Activated CD8-positive, alpha-beta memory T cell treated with anti-CD3 and anti-CD28 coated beads, Interleukin-2, amount 10 ng/mL, durations not matched to agents 7 days and 5 days (primary cell): ENCODE results near the gene ST3GAL5. TPM values are rescaled to one million over a fixed set of nuclear protein-coding genes. Genes with fewer than 3 reads are reported as not detected.
"Not testable (repeated sequence)": the region's sequence is repeated elsewhere in the genome, so short reads cannot be mapped to it uniquely, and the experiment has no call there.

ENCODE experiments used
- ATAC-seq: fragments of 150-1000 bp; cut with Tn5 transposase; one replicate; pipeline ENCODE4 v1.10.0; 2021; ENCODE audit warnings: moderate library complexity
- CTCF ChIA-PET: fragments of 350-600 bp; sonication (Branson Sonifier 250); formaldehyde crosslinking; loops from one replicate; lab custom pipeline; 2021; ENCODE audit warnings: antibody characterized with exemption; lab: Charles Lee
- DNase-seq: peaks from one replicate; pipeline ENCODE4 v3.0.0-alpha.2; 2020
- H3K27ac Mint-ChIP-seq: one replicate; pipeline ENCODE4 v1.8.0; 2021; ENCODE audit warnings: mild to moderate bottlenecking, mixed read lengths
- H3K27me3 Mint-ChIP-seq: one replicate; pipeline ENCODE4 v1.8.0; 2021; ENCODE audit warnings: mixed read lengths
- H3K36me3 Mint-ChIP-seq: one replicate; pipeline ENCODE4 v1.8.0; 2021; ENCODE audit warnings: mild to moderate bottlenecking, mixed read lengths
- H3K4me1 Mint-ChIP-seq: one replicate; pipeline ENCODE4 v1.8.0; 2021; ENCODE audit warnings: mixed read lengths
- H3K4me3 Mint-ChIP-seq: one replicate; pipeline ENCODE4 v1.8.0; 2021; ENCODE audit warnings: mild to moderate bottlenecking, moderate library complexity, mixed read lengths
- H3K9me3 Mint-ChIP-seq: one replicate; pipeline ENCODE4 v1.8.0; 2022; ENCODE audit warnings: low read depth, mixed read lengths
- total RNA-seq, 2 experiments: library from RNA; stranded (reverse); gene quantifications; one replicate each; pipeline ENCODE4 v1.2.3, GENCODE V29; 2021

ST3GAL5 gene
- total RNA-seq, 2 experiments from 2014 or later, result 73.9 to 74.0 TPM

DNA sequence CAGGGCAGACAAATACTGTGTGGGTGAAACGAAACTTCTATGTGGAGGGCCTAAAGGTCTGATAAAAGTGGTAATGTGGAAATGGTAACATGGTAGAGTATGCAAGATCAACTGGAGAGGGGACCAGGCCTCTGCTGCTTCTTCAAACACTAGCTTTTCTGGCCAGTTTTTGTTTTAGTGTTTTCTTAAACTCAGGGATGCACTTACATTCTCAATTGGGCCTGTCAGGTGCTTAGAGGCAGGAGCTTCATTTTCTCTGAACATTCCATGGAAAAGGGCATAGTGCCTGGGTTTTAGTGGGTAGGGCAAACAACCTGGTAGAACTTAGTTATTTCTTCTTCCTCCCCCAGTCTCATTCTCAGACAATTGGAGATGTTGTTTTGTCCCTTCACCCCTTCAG is 10.5 kb upstream of the ST3GAL5 start:
- ATAC-seq (no peak), DNase-seq (no peak)
- H3K27me3 Mint-ChIP-seq, result no peaks in the 10 kb centered on the region
- peaks cover 10% of the 10 kb centered on the region for H3K4me1 Mint-ChIP-seq
- H3K36me3 Mint-ChIP-seq, result peaks cover 8% of the 10 kb centered on the region
- no peak overlapping the region for H3K4me3 Mint-ChIP-seq
- peaks cover 10% of the 10 kb centered on the region for H3K9me3 Mint-ChIP-seq
- CTCF ChIA-PET, result interaction anchor here (1.4 to 5.4 kb wide), 2 partner anchors 11 to 72 kb away, joined by 3 to 23 read pairs; partner anchors contain the start of gene ST3GAL5
- H3K27ac Mint-ChIP-seq, result no peak overlapping the region

- H3K36me3 Mint-ChIP-seq, result peaks cover 9% of the 10 kb centered on the region
- H3K27ac Mint-ChIP-seq, result no peak overlapping the region
- DNase-seq, result no peak
- peaks cover 11% of the 10 kb centered on the region for H3K9me3 Mint-ChIP-seq
- CTCF ChIA-PET, result interaction anchor here (5.4 kb wide), 1 partner anchor 11 kb away, joined by 23 read pairs; the partner anchor contains the start of gene ST3GAL5
- no peak for ATAC-seq
- no peaks in the 10 kb centered on the region for H3K27me3 Mint-ChIP-seq
- H3K4me1 Mint-ChIP-seq, result peaks cover 12% of the 10 kb centered on the region
- H3K4me3 Mint-ChIP-seq, result no peak overlapping the region
These were observed 10.1 kb upstream of the ST3GAL5 start for GRCh38 chr2:85898881-85899280.

DNA sequence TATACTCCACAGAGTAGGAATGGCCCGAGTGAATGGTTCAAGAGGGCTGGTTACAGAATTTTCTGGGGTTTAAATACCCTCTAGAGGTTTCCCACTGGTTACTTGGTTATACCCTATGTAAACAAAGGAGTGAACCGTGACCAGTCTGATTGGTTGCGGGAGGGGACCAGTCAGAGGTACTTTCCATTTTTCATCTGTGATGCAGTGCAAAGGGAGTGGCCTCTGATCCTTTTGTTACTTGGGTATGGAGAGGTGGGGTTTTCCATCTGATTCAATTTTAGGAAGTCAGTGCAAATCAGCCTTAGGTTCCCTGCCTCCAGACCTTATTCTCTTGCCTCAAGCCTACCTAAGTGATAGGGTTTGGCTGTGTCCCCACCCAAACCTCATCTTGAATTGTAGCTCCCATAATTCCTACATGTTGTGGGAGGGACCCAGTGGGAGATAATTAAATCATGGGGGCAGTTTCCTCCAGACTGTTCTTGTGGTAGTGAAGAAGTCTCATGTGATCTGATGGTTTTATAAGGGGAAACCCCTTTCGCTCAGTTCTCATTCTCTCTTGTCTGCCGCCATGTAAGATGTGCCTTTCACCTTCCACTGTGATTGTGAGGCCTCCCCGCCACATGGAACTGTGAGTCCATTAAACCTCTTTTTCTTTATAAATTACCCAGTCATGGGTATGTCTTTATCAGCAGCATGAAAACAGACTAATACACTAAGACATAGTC is 5.9 kb upstream of the ST3GAL5 start:
- H3K27me3 Mint-ChIP-seq, CTCF ChIA-PET, H3K27ac Mint-ChIP-seq, ATAC-seq, DNase-seq, H3K4me3 Mint-ChIP-seq: not testable (repeated sequence)
- Mint-ChIP-seq H3K9me3 (peaks cover 11% of the 10 kb centered on the region), H3K4me1 (peaks cover 43% of the 10 kb centered on the region), H3K36me3 (peaks cover 10% of the 10 kb centered on the region)

DNA sequence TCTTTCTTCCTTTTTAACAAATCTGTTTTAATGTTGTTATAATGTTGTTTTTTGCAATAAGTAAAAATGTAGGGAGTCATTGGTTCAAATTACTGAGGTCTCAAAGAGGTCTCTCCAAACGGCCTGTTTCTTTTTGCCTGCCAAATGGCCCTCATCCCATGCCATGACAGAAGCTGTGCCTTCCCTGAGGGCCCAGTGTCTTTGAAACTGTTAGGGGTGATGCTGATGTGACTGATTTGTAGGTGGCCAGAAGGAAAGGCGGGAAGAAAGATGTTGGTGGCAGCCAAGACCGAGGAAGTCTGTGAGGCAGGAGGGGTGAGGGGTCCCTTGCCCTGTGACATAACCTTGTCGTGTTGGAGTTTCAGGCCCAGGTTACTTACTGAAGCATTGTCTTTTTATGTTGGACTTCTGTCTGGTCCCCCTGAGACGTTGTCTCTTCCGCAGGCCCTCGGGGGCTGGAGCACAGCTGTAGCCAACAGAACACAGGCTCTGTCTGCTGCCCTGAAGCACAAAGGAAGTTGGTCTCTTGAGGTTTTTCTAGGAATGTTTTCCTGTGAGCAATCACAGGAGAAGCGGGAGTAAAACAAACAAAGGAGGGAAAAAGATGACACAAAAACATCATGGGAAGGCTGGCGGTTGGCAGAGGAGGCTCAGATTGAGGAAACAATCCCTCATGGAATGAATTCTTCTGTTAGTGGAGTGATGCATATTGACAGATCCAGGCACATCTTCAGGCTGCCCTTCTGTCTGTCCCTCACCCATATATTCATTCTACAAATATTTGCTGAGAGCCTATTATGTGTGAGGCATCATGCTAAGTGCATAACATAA is 4.9 kb upstream of the ST3GAL5 start:
- Mint-ChIP-seq H3K36me3 (peaks cover 10% of the 10 kb centered on the region), H3K4me3 (no peak overlapping the region), H3K9me3 (peaks cover 11% of the 10 kb centered on the region), H3K27ac (no peak overlapping the region), H3K27me3 (no peaks in the 10 kb centered on the region), H3K4me1 (peaks cover 46% of the 10 kb centered on the region)
- DNase-seq (no peak), ATAC-seq (no peak)
- CTCF ChIA-PET, result no interaction called here

- H3K9me3 Mint-ChIP-seq, result peaks cover 9% of the 10 kb centered on the region
- ATAC-seq (no peak), DNase-seq (no peak)
- no peaks in the 10 kb centered on the region for H3K27me3 Mint-ChIP-seq
- no peak overlapping the region for H3K4me3 Mint-ChIP-seq
- peaks cover 12% of the 10 kb centered on the region for H3K36me3 Mint-ChIP-seq
- H3K27ac Mint-ChIP-seq, result peak overlapping the region; percentile 35
- CTCF ChIA-PET, result interaction anchor here (1.3 to 9.2 kb wide), 4 partner anchors 10 to 186 kb away, joined by 3 to 187 read pairs (median 124); no protein-coding TSS in a partner anchor
- H3K4me1 Mint-ChIP-seq, result peaks cover 46% of the 10 kb centered on the region
These were observed 3.6 kb upstream of the ST3GAL5 start for GRCh38 chr2:85892216-85892944.

- peaks cover 61% of the 10 kb centered on the region for H3K4me1 Mint-ChIP-seq
- no peak for ATAC-seq
- no peaks in the 10 kb centered on the region for H3K27me3 Mint-ChIP-seq
- H3K4me3 Mint-ChIP-seq, result peak overlapping the region; percentile 46
- H3K9me3 Mint-ChIP-seq, result peaks cover 7% of the 10 kb centered on the region
- CTCF ChIA-PET, result interaction anchor here (0.9 to 9.2 kb wide), 8 partner anchors 18 to 188 kb away, joined by 3 to 187 read pairs (median 52); no protein-coding TSS in a partner anchor
- H3K36me3 Mint-ChIP-seq, result peaks cover 21% of the 10 kb centered on the region
- peak overlapping the region; percentile 70 for H3K27ac Mint-ChIP-seq
- DNase-seq, result no peak
These were observed 1.9 kb upstream of the ST3GAL5 start for GRCh38 chr2:85890522-85891176.

- Mint-ChIP-seq H3K27me3 (no peaks in the 10 kb centered on the region), H3K4me1 (peaks cover 67% of the 10 kb centered on the region), H3K36me3 (peaks cover 20% of the 10 kb centered on the region), H3K27ac (peak overlapping the region; percentile 84), H3K4me3 (peak overlapping the region; percentile 82), H3K9me3 (peaks cover 2% of the 10 kb centered on the region)
- CTCF ChIA-PET, result interaction anchor here (0.6 to 9.2 kb wide), 36 partner anchors 11 to 254 kb away, joined by 3 to 187 read pairs (median 4); no protein-coding TSS in a partner anchor
- ATAC-seq (no peak), DNase-seq (no peak)
These were observed 964 bp upstream of the ST3GAL5 start for GRCh38 chr2:85889627-85890281.

DNA sequence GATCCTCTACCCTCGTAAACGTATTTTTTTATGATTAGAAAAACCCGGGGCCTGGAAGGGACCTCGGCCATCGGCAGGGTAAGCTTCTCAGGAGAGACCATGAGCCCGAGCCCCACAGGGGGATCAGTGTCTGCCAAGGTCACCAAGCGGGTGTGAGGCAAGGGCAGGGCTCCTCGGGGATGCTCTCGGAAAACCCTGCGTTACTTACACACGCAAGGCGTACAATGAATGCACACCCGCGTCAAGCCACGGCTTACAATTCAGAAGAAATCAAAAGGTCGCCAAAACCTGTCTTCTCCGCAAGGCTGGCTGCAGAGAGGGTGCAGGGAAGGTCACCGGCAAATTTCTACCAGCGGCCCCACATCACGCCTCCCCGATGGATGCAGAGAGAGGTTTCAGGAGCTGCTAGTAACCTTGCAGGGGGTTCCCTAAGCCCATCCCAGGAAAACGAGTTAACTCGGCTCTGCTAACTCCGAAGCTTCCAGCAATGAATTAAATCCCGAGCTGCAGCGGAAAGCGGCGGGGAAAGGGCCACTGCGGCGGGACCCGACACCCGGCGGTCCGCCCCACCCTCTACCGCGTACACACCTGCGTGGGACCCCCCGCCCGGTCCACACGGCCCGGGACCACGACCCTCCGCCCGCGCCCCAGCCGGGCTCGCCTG is 638 bp downstream of the ST3GAL5 start:
- Mint-ChIP-seq H3K4me3 (peak overlapping the region; percentile 79), H3K9me3 (peaks cover 2% of the 10 kb centered on the region), H3K27ac (peak overlapping the region; percentile 86), H3K36me3 (peaks cover 29% of the 10 kb centered on the region), H3K27me3 (no peaks in the 10 kb centered on the region), H3K4me1 (peaks cover 64% of the 10 kb centered on the region)
- peak; percentile 12 for ATAC-seq
- CTCF ChIA-PET, result interaction anchor here (1.0 to 9.2 kb wide), 28 partner anchors 10 to 240 kb away, joined by 3 to 187 read pairs (median 8); no protein-coding TSS in a partner anchor
- DNase-seq, result peak; percentile 56

- peaks cover 3% of the 10 kb centered on the region for H3K9me3 Mint-ChIP-seq
- DNase-seq, result peak; percentile 77
- H3K27ac Mint-ChIP-seq, result peak overlapping the region; percentile 86
- H3K4me1 Mint-ChIP-seq, result peaks cover 60% of the 10 kb centered on the region
- H3K4me3 Mint-ChIP-seq, result peak overlapping the region; percentile 79
- CTCF ChIA-PET, result interaction anchor here (1.0 to 9.2 kb wide), 24 partner anchors 9 to 338 kb away, joined by 3 to 187 read pairs (median 6); no protein-coding TSS in a partner anchor
- no peaks in the 10 kb centered on the region for H3K27me3 Mint-ChIP-seq
- peaks cover 34% of the 10 kb centered on the region for H3K36me3 Mint-ChIP-seq
- peak; percentile 37 for ATAC-seq
These were observed 1.2 kb downstream of the ST3GAL5 start for GRCh38 chr2:85887566-85888019.

DNA sequence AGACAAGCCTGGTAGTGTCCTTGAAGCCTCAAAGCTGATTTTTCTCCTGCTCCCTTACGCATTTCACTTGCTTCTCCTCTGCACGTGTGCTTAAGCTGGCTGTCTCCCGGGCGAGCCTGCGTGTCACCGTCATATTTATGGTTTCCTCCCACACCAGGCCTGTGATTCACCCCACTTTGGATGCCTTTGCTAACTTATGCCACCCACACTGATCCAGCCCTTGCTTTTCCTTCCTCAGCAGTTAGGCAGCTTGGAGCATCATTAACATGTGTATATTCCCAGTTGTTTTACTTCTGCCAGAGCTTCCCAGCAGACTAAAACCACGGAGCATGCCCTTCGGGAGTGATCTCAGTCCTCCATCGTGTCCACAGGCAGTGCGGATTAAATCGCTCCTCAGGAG is 2.2 kb downstream of the ST3GAL5 start:
- DNase-seq, result no peak
- H3K27ac Mint-ChIP-seq, result no peak overlapping the region
- H3K27me3 Mint-ChIP-seq, result no peaks in the 10 kb centered on the region
- peak overlapping the region; percentile 79 for H3K4me3 Mint-ChIP-seq
- H3K9me3 Mint-ChIP-seq, result peaks cover 6% of the 10 kb centered on the region
- no peak for ATAC-seq
- H3K36me3 Mint-ChIP-seq, result peaks cover 42% of the 10 kb centered on the region
- peaks cover 53% of the 10 kb centered on the region for H3K4me1 Mint-ChIP-seq
- CTCF ChIA-PET, result interaction anchor here (1.0 to 9.2 kb wide), 13 partner anchors 11 to 339 kb away, joined by 3 to 187 read pairs (median 23); no protein-coding TSS in a partner anchor

DNA sequence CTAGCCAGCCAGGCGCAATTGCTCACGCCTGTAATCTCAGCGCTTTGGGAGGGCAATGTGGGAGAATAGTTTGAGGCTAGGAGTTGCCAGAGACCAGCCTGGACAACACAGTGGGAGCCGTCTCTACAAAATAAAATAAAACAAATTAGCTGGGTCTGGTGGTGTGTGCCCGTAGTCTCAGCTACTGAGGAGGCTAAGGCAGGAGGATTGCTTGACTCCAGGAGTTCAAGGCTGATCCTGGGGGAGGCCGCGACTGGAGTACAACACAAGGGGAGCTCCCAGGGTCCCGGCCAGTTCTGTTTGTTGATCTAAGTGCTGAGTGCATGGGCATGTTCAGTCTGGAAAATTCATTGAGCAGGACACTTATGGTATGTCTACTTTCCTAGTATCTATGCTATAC is 2.6 kb downstream of the ST3GAL5 start:
- peaks cover 55% of the 10 kb centered on the region for H3K4me1 Mint-ChIP-seq
- CTCF ChIA-PET, result interaction anchor here (1.0 to 9.2 kb wide), 9 partner anchors 11 to 203 kb away, joined by 3 to 187 read pairs (median 44); no protein-coding TSS in a partner anchor
- H3K27ac Mint-ChIP-seq, result no peak overlapping the region
- peaks cover 10% of the 10 kb centered on the region for H3K9me3 Mint-ChIP-seq
- peaks cover 46% of the 10 kb centered on the region for H3K36me3 Mint-ChIP-seq
- ATAC-seq (no peak), DNase-seq (no peak)
- H3K27me3 Mint-ChIP-seq, result no peaks in the 10 kb centered on the region
- H3K4me3 Mint-ChIP-seq, result peak overlapping the region; percentile 79
